Suppressor macrophage treated with lipopolysaccharide for 4 hours (primary cell): ENCODE results near the gene TPMT.
"Not testable (repeated sequence)": the region's sequence is repeated elsewhere in the genome, so short reads cannot be mapped to it uniquely, and the experiment has no call there.

Experiments
- DNase-seq: peaks from one replicate; pipeline ENCODE4 v3.0.0-alpha.2; 2020

The TPMT gene

DNA sequence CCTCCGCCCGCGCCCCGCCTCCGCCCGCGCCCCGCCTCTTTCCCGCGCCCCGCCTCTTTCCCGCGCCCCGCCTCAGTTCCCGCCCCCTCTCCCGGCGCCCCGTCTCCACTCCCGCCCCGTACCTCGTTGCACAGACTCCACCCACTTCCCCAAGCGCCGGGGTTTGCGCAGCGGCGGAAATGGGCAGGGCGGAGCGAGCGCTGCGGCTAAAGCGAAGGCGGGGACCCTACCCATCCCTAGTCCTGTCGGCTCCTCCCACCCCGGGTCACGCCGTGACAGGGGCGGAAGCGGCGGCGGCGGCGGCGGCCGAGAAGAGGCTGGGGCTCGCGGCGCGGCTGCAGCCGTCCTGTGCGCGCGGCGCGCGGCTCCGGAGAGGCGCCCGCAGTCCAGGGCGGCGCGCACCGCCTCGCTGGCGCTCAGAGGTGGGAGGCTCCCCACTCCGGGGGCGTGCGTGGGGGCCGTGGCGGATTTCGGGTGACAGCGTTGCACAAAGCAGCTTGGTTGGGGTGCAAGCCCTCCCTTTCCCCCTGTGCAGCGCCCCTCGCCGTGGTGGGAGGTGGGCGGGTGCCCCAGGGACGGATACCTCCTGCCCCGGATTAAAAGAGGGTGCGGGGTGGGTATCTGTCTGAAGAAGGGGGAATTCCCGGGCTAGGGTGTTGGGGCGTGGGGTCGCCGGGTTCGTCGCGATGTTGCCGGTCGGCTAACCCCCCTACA is 430 bp upstream of the TPMT start, which contains the start of gene KDM1B:
TSS of gene KDM1B (plus strand) at position 273 of the 714 bp plus-strand sequence. CDS start 4,474 bp downstream, outside the sequence.
- peak; percentile 99 for DNase-seq

DNA sequence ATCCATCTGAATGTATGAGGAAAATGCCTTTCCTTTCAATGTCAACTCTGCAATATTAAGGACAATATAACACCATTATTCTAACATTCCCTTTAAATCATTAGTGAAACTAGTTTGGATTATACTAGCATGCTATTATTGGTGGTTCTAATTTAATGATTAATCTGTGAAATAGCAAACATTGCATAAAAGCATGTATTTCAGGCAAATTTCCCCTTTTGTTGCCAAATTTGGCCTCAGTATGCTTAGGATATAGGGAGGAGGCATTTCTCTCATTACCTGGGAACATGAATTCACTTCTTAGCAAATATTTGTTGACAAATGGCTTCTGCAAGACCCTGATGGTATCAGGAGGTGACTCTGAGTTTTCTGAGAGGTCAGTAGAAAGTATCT is 1.6 kb downstream of the TPMT start:
- no peak for DNase-seq

DNA sequence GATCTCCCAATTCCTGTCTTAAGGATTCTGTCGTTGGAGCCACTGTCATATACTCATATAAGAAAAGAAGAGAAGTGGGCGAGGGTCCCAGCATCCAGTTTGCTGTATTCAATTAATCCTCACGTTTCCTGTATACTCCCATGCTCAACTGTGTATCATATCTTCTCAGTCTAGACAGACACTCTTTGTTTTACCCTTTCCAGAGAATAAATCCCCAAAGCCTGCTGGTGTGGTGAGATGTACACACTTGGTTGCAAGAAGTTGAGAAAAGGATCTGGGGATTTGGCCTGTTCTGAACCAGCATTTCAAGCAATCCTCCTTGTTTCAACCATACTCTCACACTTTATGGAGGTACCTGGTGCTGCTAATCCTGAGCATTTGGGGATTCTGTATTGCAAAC is 3.1 kb downstream of the TPMT start:
- no peak for DNase-seq

DNA sequence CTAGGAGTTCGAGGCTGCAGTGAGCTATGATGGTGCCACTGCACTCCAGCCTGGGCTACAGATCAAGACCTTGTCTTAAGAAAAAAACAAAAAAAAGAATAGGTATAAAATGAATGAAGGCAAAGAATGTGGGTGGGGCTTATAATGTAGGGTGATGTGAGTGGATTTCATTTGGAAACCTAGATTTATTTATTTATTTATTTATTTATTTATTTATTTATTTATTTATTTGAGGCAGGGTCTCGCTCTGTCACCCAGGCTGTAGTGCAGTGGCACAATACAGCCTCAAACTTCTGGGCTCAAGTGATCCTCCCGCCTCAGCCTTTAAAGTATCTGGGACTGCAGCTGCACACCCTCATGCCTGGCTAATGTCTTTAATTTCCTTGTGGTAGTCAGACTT is 3.5 kb downstream of the TPMT start:
- DNase-seq, result not testable (repeated sequence)

DNA sequence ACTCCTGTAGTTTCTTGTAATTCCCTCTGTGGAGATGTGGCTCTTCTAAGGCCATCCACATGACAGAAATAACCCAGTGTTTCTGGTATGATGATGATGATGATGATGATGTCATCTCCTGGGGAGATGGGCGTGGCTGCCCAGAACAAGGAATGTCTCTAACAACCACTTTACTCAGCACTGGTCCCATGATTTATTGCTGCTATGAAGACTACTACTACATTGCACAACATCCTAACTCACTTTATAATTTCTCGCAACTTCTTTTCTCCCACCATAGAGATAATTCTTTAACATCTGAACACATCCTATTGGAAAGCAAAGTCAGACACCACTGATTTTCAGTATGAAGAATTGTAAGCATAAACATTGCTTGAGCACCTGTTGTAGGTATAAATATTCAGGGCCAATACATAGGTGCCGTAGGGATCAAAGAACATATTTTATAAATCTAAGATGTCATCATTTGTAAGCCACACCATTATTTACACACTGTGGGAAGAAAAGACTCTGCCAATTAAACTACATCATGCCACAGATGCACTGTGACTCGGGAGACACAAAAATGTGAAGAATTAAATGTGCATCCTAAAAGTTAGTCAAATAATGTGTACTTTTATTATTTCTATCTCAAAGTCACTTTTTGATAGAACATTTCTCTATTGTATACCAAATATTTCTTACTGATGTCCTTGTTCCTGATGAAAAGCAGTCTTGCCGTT is 6.4 kb downstream of the TPMT start:
- peak; percentile 89 for DNase-seq

DNA sequence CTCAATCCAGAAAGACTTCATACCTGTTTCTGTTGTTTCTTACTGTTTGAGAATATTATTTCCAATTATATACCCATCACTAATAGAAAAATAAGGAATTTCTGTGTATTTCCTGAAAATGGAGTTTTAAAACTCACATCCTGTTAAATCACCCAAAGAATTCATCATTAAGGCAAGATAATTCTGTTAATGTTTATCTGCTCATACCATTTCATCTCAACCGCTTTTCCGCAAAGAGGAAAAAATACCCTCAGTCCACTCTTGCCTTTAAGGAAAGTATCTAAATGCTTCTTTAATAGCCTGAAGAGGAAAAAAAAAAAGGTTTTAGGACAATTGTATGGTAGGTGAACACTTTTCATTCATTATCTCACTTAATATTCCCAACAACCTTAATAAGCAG is 7.3 kb downstream of the TPMT start:
- DNase-seq, result no peak

DNA sequence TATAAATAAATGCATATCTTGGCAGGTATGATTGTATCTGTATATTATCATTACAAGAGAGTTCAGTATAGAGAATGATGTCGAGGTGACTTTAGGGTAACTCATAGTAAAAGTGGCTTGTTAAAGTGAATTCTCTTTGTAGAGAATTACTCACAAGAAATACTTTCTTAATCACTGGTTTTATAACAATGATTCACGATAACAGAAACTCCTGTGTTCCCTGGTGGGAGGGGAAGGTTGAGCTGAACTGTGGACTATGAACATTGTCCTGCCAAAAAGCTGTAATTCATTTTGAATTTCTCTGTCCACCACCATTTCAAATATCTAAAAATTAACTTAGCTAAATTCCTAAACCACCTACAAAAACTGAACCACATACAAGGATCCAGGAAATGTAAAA is 7.7 kb downstream of the TPMT start:
- no peak for DNase-seq

DNA sequence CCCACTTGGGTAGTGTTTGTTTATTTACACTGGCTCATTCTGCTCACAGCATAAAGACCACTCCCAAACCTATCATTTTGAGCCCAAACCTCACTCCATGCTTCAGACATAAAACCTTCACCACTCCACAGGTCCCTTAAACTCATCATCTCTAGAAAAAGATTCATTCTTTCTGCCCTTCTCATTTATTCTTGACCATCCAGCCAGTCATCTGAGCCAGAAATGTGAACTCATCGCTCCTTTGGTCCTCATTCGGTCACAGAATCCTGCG is 12.4 kb downstream of the TPMT start:
- DNase-seq, result no peak

DNA sequence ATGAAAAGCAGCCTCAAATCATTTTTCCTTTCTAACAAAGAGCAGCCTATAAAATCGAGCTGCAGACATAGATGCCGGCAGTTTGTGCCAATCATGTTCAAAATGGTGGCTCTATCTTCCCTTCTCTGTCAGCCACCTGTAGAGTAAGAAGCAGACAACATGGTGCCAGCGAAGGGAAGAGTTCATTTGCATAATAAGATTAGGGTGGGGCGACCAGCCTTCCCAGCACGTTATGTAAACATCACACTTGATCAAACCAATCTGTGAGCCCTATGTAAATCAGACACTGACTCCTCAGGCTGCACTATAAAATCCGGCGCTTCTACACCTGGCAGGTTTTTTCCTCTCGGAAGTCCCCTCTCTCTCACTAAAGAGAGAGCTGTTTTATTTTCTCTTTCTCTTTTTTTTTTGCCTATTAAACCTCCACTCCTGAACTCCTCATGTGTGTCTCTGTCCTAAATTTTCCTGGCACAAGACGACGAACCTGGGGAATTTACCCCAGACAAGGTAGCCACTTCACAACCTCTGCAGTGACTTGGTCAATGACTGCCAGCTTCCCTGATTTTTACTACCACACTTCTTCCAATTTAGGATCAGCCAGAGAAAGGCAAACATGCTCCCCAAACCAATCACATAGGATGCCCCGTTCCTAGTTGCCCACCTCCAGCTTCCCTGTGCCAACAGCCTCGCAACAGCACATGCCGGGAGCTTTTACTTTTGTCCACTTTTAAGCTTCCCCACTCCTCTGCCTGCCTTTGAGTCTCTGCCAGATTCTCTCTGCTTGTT is 12.9 kb downstream of the TPMT start:
- no peak for DNase-seq

DNA sequence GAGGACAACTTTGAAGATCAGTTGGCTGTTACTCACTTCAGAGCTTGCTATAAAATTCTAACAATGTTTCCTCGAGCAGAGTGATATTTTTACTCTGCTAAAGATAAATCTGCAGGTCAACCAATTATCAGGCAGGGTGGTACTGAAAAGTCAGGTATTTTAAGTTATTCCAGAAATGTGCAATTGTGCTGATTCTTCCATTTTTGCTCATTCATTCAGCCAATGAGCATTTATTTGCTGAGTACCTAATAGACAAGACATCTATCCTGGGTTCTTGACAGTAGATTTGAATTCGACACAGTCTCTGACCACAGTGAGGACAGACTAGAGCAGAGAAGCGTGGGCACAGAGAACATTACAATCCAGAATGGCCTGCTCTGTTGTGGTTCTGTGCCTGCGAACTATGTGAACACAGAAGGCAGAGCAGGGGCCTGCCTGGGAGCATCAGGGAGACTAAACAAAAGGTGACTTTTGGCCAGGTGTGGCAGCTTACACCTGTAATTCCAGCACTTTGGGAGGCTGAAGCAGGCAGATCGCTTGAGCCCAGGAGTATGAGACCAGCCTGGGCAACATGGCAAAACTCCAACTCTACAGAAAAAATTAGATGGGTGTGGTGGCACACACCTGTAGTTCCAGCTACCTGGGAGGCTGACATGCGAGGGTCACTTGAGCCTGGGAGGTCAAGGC is 14.8 kb downstream of the TPMT start:
- DNase-seq, result no peak

DNA sequence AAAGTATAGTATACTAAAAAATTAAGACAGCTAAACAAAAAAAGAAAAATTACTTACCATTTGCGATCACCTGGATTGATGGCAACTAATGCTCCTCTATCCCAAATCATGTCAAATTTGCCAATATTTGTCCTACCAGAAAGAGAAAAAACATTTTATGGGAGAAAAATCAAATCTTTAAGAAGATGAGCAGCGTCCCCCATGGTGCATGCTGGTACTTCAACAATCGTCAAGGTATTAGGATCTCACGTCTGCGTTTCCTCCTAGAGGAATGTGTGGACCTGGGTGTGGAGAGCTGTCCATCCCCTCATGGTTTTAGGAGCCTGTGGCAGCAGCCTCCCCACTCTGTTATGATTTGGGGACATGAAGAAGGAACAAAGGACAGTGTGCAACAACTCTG is 16.0 kb downstream of the TPMT start:
- DNase-seq, result no peak

DNA sequence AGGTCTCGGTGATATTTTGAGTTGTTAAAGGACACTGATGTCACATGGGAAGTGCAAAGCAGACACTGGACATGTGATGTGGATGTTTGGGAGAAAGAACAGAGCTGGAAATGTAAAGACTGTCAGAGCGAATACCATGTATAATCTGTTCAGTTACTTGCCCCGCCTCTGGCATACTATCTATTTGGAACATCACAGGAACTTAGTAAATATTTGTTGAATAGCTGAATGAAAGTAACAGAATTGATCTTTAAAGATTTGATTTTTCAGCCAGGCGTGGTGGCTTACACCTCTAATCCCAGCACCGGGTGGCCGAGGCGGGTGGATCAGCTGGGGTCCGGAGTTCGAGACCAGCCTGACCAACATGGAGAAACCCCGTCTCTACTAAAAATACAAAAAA is 18.6 kb downstream of the TPMT start:
- no peak for DNase-seq

DNA sequence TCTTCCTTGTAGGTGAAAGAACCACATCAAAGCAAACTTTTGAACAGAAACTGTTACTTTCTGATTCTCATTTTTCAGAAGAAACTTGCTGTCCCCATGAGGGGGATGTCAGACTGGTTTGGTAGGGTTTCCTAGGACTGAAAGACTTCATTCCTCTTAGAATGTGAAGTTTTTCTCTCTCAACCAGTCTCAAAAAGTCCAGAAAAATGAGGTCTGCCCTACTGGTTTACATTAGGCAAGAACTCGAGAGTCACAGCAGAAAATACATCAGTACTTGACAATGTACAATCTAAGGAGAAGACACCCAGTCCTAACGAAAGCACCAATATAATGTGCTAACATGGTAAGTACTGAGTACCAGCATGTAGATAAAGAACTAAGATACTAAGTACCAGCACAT is 19.7 kb downstream of the TPMT start:
- no peak for DNase-seq

DNA sequence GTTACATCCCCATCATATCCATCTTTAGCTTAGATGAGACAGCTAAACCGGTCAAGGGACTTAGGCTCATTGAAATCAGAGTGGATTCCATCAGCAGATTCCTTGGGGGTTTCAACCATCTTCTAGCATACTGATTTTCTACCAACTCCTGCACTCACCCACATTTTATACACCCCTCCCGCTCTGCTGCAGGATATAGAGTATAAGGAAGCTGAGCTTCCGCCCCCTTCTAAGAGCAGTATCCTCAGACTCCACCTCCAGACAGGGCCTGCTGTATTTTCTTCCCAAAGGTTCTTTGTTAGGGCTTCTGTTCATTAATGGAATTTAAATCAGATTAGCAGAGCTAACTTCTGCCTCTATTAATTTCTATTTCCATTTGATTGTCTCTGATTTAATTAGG is 22.5 kb downstream of the TPMT start:
- DNase-seq, result no peak

DNA sequence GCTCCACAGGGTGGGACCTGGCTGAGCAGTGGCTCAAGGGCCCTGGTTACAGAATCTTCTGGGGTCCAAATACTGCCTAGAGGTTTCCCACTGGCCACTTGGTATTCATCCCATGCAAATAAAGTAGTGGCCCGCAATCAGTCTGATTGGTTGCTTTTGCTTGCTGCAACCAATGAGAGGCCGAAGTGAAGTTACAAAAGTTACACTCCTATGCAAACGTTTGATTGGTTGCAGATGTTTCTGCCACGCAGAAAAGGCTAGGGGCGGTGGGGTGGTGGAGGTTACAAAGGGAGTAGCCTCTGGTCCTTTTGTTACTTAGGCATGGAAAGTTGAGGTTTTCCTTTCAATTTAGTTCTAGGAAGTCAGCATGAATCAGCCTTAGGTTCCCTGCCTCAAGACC is 28.8 kb downstream of the TPMT start:
- no peak for DNase-seq

DNA sequence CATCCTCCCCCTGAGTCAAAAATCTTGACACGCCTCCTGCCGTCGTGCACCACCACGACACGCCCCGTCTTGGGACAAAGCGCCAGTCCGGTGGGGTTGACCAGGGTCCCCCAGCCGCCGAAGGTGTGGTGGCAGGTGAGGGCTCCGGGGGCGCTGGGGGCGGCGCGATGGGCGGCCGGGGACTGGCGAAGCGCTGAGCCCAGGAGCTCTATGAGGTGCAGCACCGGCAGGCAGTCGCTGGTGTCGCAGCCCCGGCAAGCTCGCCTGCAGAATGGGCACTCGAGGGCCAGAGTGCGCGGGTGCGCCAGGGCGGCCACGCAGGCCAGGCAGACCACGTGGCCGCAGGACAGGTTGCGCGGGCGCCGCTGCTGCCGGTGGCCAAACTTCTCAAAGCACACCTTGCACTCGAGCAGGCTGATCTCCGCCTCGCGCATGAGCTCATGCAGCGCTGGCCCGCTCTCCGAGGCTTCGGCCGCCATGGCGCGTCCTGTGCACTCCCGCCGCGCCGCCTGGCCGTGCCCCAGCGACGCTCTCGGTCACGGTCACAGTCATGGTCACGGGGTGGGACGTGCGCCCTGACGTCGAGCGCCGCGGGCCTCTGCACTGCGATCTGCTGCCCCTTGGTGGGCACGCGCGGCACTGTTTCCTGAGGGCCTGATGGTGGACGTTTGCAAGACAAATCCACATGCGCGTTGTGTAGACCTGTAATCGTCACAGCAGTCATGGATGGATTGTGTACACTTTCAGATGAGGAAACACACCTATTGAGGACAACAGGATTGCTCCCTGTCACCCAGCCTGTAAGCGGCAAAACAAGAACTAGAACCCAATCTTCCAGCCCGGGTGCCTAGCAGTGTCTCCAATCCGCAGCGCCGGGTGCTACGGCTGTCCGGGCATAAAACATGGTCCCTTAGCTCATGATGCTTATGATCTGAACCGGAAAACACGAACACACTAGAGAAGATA is 32.5 kb downstream of the TPMT start, which contains the start of gene NHLRC1:
TSS of gene NHLRC1 (minus strand) at position 550 of the 966 bp plus-strand sequence. CDS start at position 479, 71 bp downstream.
- DNase-seq, result peak; percentile 96

DNA sequence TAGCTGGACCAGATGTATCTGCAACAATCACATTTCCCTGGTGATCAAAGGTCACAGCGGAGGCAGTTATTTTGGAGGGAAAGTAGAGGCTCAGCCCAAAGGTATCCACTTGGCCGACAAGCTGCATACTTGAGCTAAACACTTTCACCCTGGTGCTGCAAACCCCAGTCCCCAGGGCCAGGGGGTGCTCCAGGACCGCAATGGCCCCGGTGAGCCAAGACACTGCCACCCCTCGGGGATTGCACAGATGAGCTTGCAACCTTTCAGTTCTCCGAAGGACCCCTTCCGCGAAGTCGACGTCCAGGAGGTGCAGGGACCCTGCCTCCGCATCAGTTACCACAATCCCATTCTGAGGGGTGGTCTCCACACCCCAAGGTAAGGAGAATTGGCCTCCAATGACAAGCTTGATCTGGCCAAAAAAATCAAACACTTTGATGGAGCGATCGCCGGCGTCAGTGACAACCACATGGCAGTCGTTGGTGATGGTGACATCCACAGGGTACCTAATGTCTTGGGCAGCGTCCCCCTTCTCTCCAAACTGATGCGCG is 33.2 kb downstream of the TPMT start:
- no peak for DNase-seq

DNA sequence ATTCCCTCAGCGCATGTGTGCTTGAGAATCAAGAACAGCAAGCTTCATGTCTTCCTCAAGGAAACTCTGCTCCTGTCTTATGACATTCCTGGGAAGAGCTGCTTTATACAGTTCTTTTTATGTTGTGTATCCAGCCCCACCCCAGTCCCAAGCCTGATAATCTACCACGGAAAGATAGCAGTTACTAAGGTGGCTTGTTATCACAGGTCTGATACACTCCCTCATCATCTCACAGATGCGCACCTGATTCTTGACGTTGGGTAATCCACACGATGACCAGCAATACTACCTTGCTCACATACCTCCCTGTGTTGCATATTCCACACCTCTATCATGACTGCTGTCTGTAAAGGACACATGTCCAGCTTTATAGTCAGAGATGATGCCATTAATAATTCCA is 35.6 kb downstream of the TPMT start:
- no peak for DNase-seq

DNA sequence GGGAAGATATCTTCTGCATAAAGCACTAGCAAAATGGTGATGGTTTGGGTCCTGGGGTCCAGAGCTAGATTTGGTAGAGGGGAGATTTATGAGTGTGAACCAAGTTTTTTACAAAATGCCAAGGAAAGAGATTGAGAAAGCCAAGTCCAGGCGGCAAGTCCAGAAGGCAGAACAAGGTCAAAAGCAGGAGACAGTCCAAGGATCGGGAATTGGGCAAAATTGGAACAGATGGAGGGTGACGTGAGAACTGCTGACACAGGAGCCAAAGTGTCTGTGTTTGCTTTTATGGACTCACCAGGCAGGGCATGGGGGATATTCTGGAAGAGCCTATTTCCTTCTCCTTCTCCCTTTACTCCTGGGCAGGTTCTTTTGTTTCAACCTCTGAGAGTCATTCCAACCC is 36.5 kb downstream of the TPMT start:
- no peak for DNase-seq

DNA sequence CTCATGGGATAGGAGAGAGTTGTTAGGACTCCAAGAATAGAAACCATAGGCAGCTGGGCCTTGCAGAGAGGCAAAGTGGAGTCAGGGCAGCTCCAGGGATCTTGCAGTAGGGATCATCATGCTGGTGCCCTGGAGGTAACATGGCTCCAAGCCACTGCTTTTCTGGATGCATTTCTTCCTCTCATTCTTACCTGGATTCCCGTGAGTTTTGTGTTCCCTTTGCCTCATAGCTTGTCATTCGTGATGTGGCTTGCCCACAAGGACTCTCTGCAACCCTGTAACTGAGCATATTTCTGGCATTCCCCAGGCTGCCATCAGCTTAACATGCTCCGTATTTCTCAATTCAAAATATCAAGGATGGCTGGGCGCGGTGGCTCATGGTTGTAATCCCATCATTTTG is 37.7 kb downstream of the TPMT start:
- DNase-seq, result no peak

DNA sequence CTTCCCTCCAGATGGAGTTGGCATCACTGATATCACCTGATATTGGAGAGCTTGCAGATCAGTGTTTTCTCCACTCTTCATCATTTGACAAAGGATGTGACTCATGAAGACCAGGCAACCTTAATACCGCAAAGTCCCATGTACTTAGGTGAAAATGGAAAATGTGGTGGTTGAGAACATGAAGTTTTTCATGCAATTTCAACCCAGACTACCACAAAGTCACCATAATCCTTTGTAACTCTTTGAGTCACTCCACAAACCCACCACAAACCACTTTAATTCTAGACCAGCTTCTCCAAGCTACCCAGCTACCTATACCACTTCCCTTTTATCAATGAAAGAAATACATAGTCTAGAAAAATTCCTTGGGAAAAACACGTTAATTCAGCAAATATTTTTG is 39.5 kb downstream of the TPMT start:
- DNase-seq, result no peak

DNA sequence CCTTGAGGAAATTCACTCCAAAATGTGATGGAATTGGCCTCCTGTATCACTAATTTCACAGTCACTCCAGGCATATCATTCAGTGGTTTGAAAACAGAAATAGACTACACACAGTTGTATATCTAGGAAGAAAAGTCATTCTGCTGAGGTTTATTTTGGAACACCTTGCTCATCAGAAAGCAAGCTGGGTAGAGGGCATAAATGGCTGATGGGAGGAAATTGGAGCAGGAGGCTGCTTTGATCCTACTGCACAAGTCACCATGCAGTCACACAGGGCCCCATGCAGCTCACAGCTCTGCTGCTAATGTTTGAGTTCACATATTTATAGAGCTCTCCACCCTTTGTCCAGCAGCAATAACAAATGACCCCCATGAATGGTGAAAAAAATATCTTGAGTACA is 44.7 kb downstream of the TPMT start:
- DNase-seq, result no peak
